HFFc6 (cell line): ENCODE data around the gene PKNOX1. TPM values are rescaled to one million over a fixed set of nuclear protein-coding genes. Genes with fewer than 3 reads are reported as not detected.
A peak's percentile ranks its signal among the peaks of the same experiment; 100 is the strongest.
"Not testable (repeated sequence)": the region's sequence is repeated elsewhere in the genome, so short reads cannot be mapped to it uniquely, and the experiment has no call there.

Experiments
- DNase-seq: peaks from one replicate; pipeline ENCODE4 v3.0.0-alpha.2; 2018
- H3K27ac Mint-ChIP-seq: 2 replicates; pipeline ENCODE4 v1.8.0; 2020; ENCODE audit warnings: mild to moderate bottlenecking, mixed read lengths
- H3K27me3 Mint-ChIP-seq: 2 replicates; pipeline ENCODE4 v1.8.0; 2021; ENCODE audit warnings: mild to moderate bottlenecking, moderate library complexity, mixed read lengths; ENCODE audit not compliant: insufficient read depth
- H3K36me3 Mint-ChIP-seq: 2 replicates; pipeline ENCODE4 v1.8.0; 2021; ENCODE audit warnings: low read depth, mixed read lengths
- H3K4me1 Mint-ChIP-seq: 2 replicates; pipeline ENCODE4 v1.8.0; 2020; ENCODE audit warnings: low read depth, mixed read lengths
- H3K4me3 Mint-ChIP-seq: 2 replicates; pipeline ENCODE4 v1.8.0; 2020; ENCODE audit warnings: mild to moderate bottlenecking, moderate library complexity, mixed read lengths
- H3K9me3 Mint-ChIP-seq: 2 replicates; pipeline ENCODE4 v1.8.0; 2020; ENCODE audit warnings: mild to moderate bottlenecking, mixed read lengths
- CTCF ChIP-seq: fragments of 200-600 bp; sonication (generic); IDR thresholded peaks from 2 replicates; pipeline ENCODE4 v1.5.0; 2021; ENCODE audit warnings: antibody characterized with exemption, mild to moderate bottlenecking
- total RNA-seq, 6 experiments: library from RNA; stranded (reverse); fragmentation: NEBNext Ultra II Directional; extraction: Animal tissue kit (Norgen Biotek cat#: 25700); gene quantifications; 2 replicates in 1 of 6; 3 replicates in 5 of 6; pipeline ENCODE4 v1.2.3, GENCODE V29; 2021

The PKNOX1 gene
- total RNA-seq, 6 experiments from 2014 or later, result 16.6 to 22.5 (median 19.2) TPM

- no peak for DNase-seq
- H3K27ac Mint-ChIP-seq, result no peak overlapping the region
- no peaks in the 10 kb centered on the region for H3K9me3 Mint-ChIP-seq
- H3K4me1 Mint-ChIP-seq, result peaks cover 32% of the 10 kb centered on the region
- H3K36me3 Mint-ChIP-seq, result peaks cover 32% of the 10 kb centered on the region
- H3K4me3 Mint-ChIP-seq, result no peak overlapping the region
- no peak for TF ChIP-seq CTCF
- no peaks in the 10 kb centered on the region for H3K27me3 Mint-ChIP-seq
Observed at GRCh38 chr21:43031121-43031619, 56.8 kb downstream of the PKNOX1 start.

GRCh38 chr21:43034101-43034500, 59.7 kb downstream of the PKNOX1 start:
- Mint-ChIP-seq H3K27me3 (no peaks in the 10 kb centered on the region), H3K4me3 (no peak overlapping the region; the same call in none of the 2 replicates), H3K9me3 (no peaks in the 10 kb centered on the region), H3K27ac (peak overlapping the region; percentile 67), H3K36me3 (peaks cover 14% of the 10 kb centered on the region), H3K4me1 (peaks cover 20% of the 10 kb centered on the region)
- peak; percentile 28 for DNase-seq
- no peak for TF ChIP-seq CTCF

- TF ChIP-seq CTCF, result no peak
- H3K27me3 Mint-ChIP-seq, result no peaks in the 10 kb centered on the region
- H3K9me3 Mint-ChIP-seq, result no peaks in the 10 kb centered on the region
- H3K4me1 Mint-ChIP-seq, result peaks cover 20% of the 10 kb centered on the region
- DNase-seq, result no peak
- no peak overlapping the region for H3K4me3 Mint-ChIP-seq
- peaks cover 7% of the 10 kb centered on the region; the same call in 1 of the 2 replicates for H3K36me3 Mint-ChIP-seq
- H3K27ac Mint-ChIP-seq, result no peak overlapping the region
Observed at GRCh38 chr21:43034826-43035225, 60.5 kb downstream of the PKNOX1 start.

GRCh38 chr21:43036889-43037288, 62.5 kb downstream of the PKNOX1 start:
- peaks cover 20% of the 10 kb centered on the region for H3K4me1 Mint-ChIP-seq
- not testable (repeated sequence) for H3K4me3 Mint-ChIP-seq, H3K36me3 Mint-ChIP-seq, H3K27ac Mint-ChIP-seq, H3K9me3 Mint-ChIP-seq, H3K27me3 Mint-ChIP-seq, DNase-seq

- H3K27me3 Mint-ChIP-seq, H3K27ac Mint-ChIP-seq, H3K9me3 Mint-ChIP-seq, DNase-seq, H3K4me3 Mint-ChIP-seq, H3K36me3 Mint-ChIP-seq: not testable (repeated sequence)
- peaks cover 15% of the 10 kb centered on the region for H3K4me1 Mint-ChIP-seq
Observed at GRCh38 chr21:43037918-43038658, 63.7 kb downstream of the PKNOX1 start.

- not testable (repeated sequence) for H3K27ac Mint-ChIP-seq, H3K27me3 Mint-ChIP-seq, H3K9me3 Mint-ChIP-seq, H3K4me1 Mint-ChIP-seq, H3K4me3 Mint-ChIP-seq, DNase-seq, H3K36me3 Mint-ChIP-seq
Observed at GRCh38 chr21:43038659-43039044, 64.3 kb downstream of the PKNOX1 start.

GRCh38 chr21:43042169-43042568, 67.8 kb downstream of the PKNOX1 start:
- not testable (repeated sequence) for H3K9me3 Mint-ChIP-seq, H3K4me1 Mint-ChIP-seq, H3K36me3 Mint-ChIP-seq, H3K4me3 Mint-ChIP-seq, H3K27me3 Mint-ChIP-seq, DNase-seq, H3K27ac Mint-ChIP-seq

GRCh38 chr21:43043291-43043690, 68.9 kb downstream of the PKNOX1 start:
- not testable (repeated sequence) for H3K27me3 Mint-ChIP-seq, H3K36me3 Mint-ChIP-seq, H3K9me3 Mint-ChIP-seq, H3K4me3 Mint-ChIP-seq, H3K27ac Mint-ChIP-seq, DNase-seq, H3K4me1 Mint-ChIP-seq

GRCh38 chr21:43044547-43044946, 70.2 kb downstream of the PKNOX1 start:
- H3K27ac Mint-ChIP-seq, H3K27me3 Mint-ChIP-seq, H3K4me3 Mint-ChIP-seq, H3K36me3 Mint-ChIP-seq, H3K9me3 Mint-ChIP-seq, H3K4me1 Mint-ChIP-seq, DNase-seq: not testable (repeated sequence)

GRCh38 chr21:43045165-43045875, 71.0 kb downstream of the PKNOX1 start:
- peak overlapping the region; percentile 61; the same call in 1 of the 2 replicates for H3K27ac Mint-ChIP-seq
- H3K36me3 Mint-ChIP-seq, DNase-seq, H3K27me3 Mint-ChIP-seq, H3K4me1 Mint-ChIP-seq, H3K9me3 Mint-ChIP-seq: not testable (repeated sequence)
- peak overlapping the region; percentile 67; the same call in 1 of the 2 replicates for H3K4me3 Mint-ChIP-seq
